Midbrain (tissue), 1 donor: Measurements from ENCODE around the gene SEPTIN2.
"Not testable (repeated sequence)": the region's sequence is repeated elsewhere in the genome, so short reads cannot be mapped to it uniquely, and the experiment has no call there.

ENCODE experiments used
- DNase-seq: peaks from one replicate; lab custom pipeline; 2025; lab: John Stamatoyannopoulos, UW

Gene SEPTIN2

GRCh38 chr2:241381872-241382271 is 66.1 kb downstream of the SEPTIN2 start:
- DNase-seq = no peak

GRCh38 chr2:241385450-241385849 is 69.7 kb downstream of the SEPTIN2 start:
- not testable (repeated sequence) for DNase-seq

GRCh38 chr2:241386519-241386918 is 70.8 kb downstream of the SEPTIN2 start:
- no peak for DNase-seq

GRCh38 chr2:241389697-241390096 is 74.0 kb downstream of the SEPTIN2 start:
- no peak for DNase-seq

DNA sequence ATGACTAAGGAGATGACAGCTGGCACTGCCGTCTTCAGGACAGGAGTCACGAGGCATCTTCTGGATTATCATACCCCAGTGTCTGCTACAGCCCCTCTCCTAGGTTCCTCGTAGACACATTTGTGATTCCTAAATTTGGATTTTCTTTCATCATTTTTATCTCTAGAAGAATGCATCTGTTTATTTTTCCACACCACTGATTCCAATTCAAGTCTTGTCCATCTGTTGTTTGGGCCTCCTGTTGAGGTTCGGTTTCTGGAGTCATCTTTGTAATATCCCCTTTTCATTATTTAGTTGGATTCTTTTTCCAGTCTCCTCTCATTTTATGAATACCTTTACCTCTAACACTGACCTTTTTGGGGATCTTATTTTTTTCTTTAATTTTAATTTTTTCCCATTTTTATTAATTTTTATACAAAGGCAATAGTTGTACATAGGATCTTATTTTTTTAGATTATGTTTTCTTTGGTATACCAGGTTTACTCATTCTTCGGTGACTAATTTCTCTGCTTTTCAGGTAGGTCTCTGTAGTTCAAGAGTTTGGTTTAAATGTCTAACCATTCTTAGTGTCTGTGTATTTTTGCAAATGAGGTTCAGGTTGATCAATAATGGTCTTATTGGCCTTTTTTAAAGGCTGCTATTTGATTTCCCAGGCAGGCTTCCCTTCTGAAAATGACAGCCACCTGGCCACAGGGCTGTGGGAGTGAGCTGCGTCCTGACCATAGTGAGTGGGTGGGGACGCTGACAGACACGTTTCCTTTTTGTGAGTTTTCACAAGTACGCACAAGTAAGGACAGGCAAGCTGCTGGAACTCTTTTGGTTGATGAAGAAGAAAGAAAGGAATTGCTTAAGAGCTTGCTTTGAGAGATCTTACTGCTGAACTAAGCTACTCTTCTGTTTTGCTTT is 74.8 kb downstream of the SEPTIN2 start:
- no peak for DNase-seq

GRCh38 chr2:241391892-241392665 is 76.4 kb downstream of the SEPTIN2 start:
- peak; percentile 68 for DNase-seq

- not testable (repeated sequence) for DNase-seq
Measured at GRCh38 chr2:241392753-241393152, 77.0 kb downstream of the SEPTIN2 start.

DNA sequence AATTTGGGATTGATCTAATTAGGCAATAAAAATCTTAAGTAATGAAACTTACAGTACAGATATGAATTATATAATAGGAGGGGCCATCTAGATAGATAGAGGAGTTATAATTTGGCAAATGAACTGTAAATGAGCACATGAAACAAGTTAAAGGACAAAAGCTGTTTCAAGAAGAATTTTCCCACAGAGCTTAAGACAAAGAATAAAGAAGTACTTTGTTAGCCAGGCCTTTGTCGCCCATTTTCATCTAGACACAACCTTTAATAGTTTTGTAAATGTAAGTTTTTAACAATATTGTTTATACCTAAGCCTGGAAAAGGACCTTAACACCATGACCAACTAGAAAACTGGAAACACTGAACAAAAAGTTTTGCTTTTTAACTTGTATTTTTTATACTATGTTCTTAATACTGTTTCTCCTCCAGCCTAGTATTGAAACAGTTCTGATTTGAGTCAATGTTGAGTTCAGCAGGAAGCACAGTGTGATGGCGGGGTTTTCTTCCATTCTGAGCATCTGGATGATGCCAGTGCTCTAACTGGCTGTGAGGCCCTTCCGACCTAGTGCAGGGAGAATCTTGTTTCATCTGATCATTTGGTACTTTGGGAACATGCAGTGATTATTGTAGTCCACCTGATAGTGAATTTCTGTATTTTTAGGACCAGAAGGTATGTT is 77.9 kb downstream of the SEPTIN2 start:
- peak; percentile 25 for DNase-seq

DNA sequence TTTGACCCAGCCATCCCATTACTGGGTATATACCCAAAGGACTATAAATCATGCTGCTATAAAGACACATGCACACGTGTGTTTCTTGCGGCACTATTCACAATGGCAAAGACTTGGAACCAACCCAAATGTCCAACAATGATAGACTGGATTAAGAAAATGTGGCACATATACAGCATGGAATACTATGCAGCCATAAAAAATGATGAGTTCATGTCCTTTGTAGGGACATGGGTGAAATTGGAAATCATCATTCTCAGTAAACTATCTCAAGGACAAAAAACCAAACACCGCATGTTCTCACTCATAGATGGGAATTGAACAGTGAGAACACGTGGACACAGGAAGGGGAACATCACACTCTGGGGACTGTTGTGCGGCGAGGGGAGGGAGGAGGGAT is 81.1 kb downstream of the SEPTIN2 start:
- DNase-seq = not testable (repeated sequence)

GRCh38 chr2:241399941-241400922 is 84.5 kb downstream of the SEPTIN2 start:
- DNase-seq = no peak
